ENCODE data around the gene SRF. TPM values are rescaled to one million over a fixed set of nuclear protein-coding genes. Genes with fewer than 3 reads are reported as not detected.

SRF gene
- polyA plus RNA-seq, 2 donors, result 17.1 to 23.7 TPM

- 87 to 90% methylated on average over 16 of the region's 16 CpGs for WGBS, 2 donors
- Histone ChIP-seq H3K4me3 (ENCODE audit: low read depth in 1 of 2, low read length in 2 of 2) (no peak overlapping the region), H3K27ac (ENCODE audit: low read depth in 2 of 2, low read length in 1 of 2) (no peak overlapping the region), H3K27me3 (ENCODE audit: control insufficient read depth in 1 of 2, insufficient read depth in 2 of 2, low read length in 2 of 2) (no peaks in the 10 kb centered on the region), H3K4me1 (ENCODE audit: control insufficient read depth in 2 of 2, insufficient read depth in 2 of 2, low read length in 1 of 2) (peaks cover 0 to 2% of the 10 kb centered on the region in 2 donors), H3K36me3 (ENCODE audit: control insufficient read depth in 2 of 2, insufficient read depth in 2 of 2, low read length in 1 of 2) (peaks cover 7 to 47% of the 10 kb centered on the region in 2 donors), H3K9me3 (ENCODE audit: control insufficient read depth in 2 of 2, insufficient read depth in 1 of 2, low read depth in 1 of 2, low read length in 1 of 2) (no peaks in the 10 kb centered on the region)
Measured at GRCh38 chr6:43220439-43220951, 49.4 kb downstream of the SRF start.

- no peak overlapping the region for H3K27ac ChIP-seq (ENCODE audit: low read depth in 2 of 2, low read length in 1 of 2)
- WGBS, 2 donors, result 68 to 77% methylated on average over 20 of the region's 20 CpGs
- peaks cover 7 to 39% of the 10 kb centered on the region in 2 donors for H3K36me3 ChIP-seq (ENCODE audit: control insufficient read depth in 2 of 2, insufficient read depth in 2 of 2, low read length in 1 of 2)
- H3K9me3 ChIP-seq (ENCODE audit: control insufficient read depth in 2 of 2, insufficient read depth in 1 of 2, low read depth in 1 of 2, low read length in 1 of 2), result no peaks in the 10 kb centered on the region
- no peak overlapping the region for H3K4me3 ChIP-seq (ENCODE audit: low read depth in 1 of 2, low read length in 2 of 2)
- peaks cover 0 to 2% of the 10 kb centered on the region in 2 donors for H3K4me1 ChIP-seq (ENCODE audit: control insufficient read depth in 2 of 2, insufficient read depth in 2 of 2, low read length in 1 of 2)
- no peaks in the 10 kb centered on the region for H3K27me3 ChIP-seq (ENCODE audit: control insufficient read depth in 1 of 2, insufficient read depth in 2 of 2, low read length in 2 of 2)
Measured at GRCh38 chr6:43221046-43221972, 50.2 kb downstream of the SRF start.

DNA sequence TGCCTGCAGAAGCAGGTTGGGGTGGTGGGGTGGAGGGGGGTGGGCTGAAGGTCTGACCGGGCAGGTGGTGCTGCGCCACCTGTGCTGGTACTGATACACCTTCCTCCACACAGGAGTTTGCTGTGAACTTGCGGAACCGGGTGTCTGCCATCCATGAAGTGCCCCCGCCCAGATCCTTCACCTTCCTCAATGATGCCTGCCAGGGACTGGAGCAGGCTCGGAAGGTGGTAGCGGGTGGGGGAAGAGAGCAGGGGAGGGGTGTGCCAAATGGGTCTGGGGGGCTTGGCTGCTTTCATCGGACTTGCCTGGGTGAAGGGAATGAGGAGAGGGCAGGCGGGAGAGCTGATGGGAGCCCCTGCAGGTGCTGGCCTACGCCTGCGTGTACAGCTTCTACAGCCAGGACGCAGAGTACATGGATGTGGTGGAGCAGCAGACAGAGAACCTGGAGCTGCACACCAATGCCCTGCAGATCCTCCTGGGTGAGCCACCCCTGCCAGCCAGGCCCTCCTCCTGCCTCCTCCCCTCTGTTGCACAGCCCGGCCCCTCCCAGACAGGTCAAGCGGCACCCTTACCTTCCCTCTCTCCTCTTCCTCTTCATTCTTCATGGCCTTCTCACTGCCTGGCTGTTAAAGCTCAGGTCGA is 51.5 kb downstream of the SRF start:
- Histone ChIP-seq H3K4me3 (ENCODE audit: low read depth in 1 of 2, low read length in 2 of 2) (no peak overlapping the region), H3K4me1 (ENCODE audit: control insufficient read depth in 2 of 2, insufficient read depth in 2 of 2, low read length in 1 of 2) (peaks cover 0 to 2% of the 10 kb centered on the region in 2 donors), H3K27me3 (ENCODE audit: control insufficient read depth in 1 of 2, insufficient read depth in 2 of 2, low read length in 2 of 2) (no peaks in the 10 kb centered on the region), H3K36me3 (ENCODE audit: control insufficient read depth in 2 of 2, insufficient read depth in 2 of 2, low read length in 1 of 2) (peaks cover 7 to 34% of the 10 kb centered on the region in 2 donors), H3K9me3 (ENCODE audit: control insufficient read depth in 2 of 2, insufficient read depth in 1 of 2, low read depth in 1 of 2, low read length in 1 of 2) (no peaks in the 10 kb centered on the region), H3K27ac (ENCODE audit: low read depth in 2 of 2, low read length in 1 of 2) (no peak overlapping the region)
- 78 to 84% methylated on average over 15 of the region's 15 CpGs for WGBS, 2 donors

GRCh38 chr6:43223175-43223574 is 52.1 kb downstream of the SRF start:
- H3K27me3 ChIP-seq (ENCODE audit: control insufficient read depth in 1 of 2, insufficient read depth in 2 of 2, low read length in 2 of 2), result no peaks in the 10 kb centered on the region
- 85 to 90% methylated on average over 14 of the region's 14 CpGs for WGBS, 2 donors
- H3K4me1 ChIP-seq (ENCODE audit: control insufficient read depth in 2 of 2, insufficient read depth in 2 of 2, low read length in 1 of 2), result peaks cover 0 to 2% of the 10 kb centered on the region in 2 donors
- H3K4me3 ChIP-seq (ENCODE audit: low read depth in 1 of 2, low read length in 2 of 2), result no peak overlapping the region
- H3K27ac ChIP-seq (ENCODE audit: low read depth in 2 of 2, low read length in 1 of 2), result no peak overlapping the region
- H3K9me3 ChIP-seq (ENCODE audit: control insufficient read depth in 2 of 2, insufficient read depth in 1 of 2, low read depth in 1 of 2, low read length in 1 of 2), result no peaks in the 10 kb centered on the region
- H3K36me3 ChIP-seq (ENCODE audit: control insufficient read depth in 2 of 2, insufficient read depth in 2 of 2, low read length in 1 of 2), result peaks cover 7 to 34% of the 10 kb centered on the region in 2 donors

DNA sequence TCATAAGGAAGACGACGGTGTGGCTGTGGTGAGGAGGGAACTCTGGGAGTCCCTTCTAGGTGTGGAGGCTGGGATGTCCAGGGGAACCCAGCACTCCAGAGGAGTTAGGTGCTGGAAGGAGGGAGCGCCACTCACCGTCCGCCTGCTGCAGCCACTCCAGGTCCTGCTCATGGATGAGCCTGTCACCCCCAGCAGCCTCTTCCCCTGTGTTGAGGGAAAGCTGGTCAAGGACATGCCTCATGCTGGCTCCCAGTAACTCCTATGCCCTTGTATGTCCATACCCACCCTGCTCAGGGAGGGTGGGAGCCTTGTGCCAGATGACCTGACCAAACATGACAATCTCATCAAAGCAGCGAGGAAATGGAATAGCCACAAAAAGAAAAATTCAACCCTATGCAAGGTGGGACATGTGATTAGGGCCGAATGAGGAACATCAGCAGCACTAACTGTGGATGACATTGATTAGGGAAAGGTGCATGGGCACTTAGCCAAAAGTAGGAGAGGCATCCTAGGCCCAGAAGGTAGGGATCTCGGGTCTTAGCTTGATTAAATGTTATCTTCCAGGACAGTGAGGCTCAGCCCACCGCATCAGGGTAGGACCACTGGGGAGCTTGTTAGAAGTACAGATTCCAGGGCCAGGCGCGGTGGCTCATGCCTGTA is 55.3 kb downstream of the SRF start:
- H3K27me3 ChIP-seq (ENCODE audit: control insufficient read depth in 1 of 2, insufficient read depth in 2 of 2, low read length in 2 of 2), result no peaks in the 10 kb centered on the region
- H3K4me1 ChIP-seq (ENCODE audit: control insufficient read depth in 2 of 2, insufficient read depth in 2 of 2, low read length in 1 of 2), result peaks cover 2 to 7% of the 10 kb centered on the region in 2 donors
- WGBS, 2 donors, result 90 to 92% methylated on average over 11 of the region's 11 CpGs
- no peaks in the 10 kb centered on the region for H3K9me3 ChIP-seq (ENCODE audit: control insufficient read depth in 2 of 2, insufficient read depth in 1 of 2, low read depth in 1 of 2, low read length in 1 of 2)
- no peak overlapping the region for H3K4me3 ChIP-seq (ENCODE audit: low read depth in 1 of 2, low read length in 2 of 2)
- peaks cover 7 to 16% of the 10 kb centered on the region in 2 donors for H3K36me3 ChIP-seq (ENCODE audit: control insufficient read depth in 2 of 2, insufficient read depth in 2 of 2, low read length in 1 of 2)
- H3K27ac ChIP-seq (ENCODE audit: low read depth in 2 of 2, low read length in 1 of 2), result no peak overlapping the region

DNA sequence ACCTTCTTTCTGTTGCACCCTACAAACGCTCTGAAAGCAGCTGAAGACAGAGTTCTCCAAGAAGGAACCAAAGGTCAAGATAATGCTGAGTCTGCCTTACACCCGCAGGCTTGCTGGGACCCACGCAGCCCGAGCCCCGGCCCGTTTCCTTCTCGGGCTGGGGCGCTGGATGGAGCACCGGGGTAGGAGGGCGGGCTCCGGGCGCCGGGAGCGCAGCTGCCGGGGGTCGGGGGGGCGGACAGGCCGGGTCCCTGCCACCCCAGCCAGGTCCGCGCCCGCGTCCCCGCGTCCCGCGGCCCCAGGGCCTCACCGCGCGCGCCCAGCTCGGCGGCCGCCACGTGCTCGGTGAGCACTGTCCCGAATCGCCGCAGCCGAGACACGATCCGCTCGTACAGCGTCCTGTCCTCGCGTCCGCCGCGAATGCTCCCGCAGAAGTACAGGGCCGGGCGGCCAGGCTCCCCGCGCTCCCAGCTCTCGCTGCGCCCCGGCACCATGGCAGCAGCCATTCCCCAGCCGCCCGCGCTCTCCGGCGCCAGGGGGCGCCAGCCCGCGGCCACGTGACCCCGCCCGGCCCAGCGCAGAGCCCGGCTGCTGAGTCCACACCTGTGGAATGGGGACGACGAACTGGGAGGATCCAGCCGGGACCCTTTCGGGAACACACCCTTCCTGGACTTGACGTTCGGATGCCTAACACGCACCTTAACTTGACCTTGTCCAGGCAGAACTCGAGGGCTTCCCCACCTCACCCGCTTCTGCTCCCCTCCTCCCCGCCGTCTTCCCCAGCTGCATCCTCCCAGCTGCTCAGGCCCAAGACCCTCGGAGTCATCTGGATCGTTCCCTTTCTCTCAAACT is 58.1 kb downstream of the SRF start, which contains the start of gene DNPH1:
Gene DNPH1, minus strand, starts transcription at position 531 of the 852 bp plus-strand sequence. Its CDS starts 25 bp downstream, at position 506.
- Histone ChIP-seq H3K27me3 (ENCODE audit: control insufficient read depth in 1 of 2, insufficient read depth in 2 of 2, low read length in 2 of 2) (no peaks in the 10 kb centered on the region), H3K9me3 (ENCODE audit: control insufficient read depth in 2 of 2, insufficient read depth in 1 of 2, low read depth in 1 of 2, low read length in 1 of 2) (no peaks in the 10 kb centered on the region), H3K4me3 (ENCODE audit: low read depth in 1 of 2, low read length in 2 of 2) (peak within 1 kb of the TSS; percentile 74 to 83), H3K27ac (ENCODE audit: low read depth in 2 of 2, low read length in 1 of 2) (peak within 1 kb of the TSS; percentile 41 to 58), H3K4me1 (ENCODE audit: control insufficient read depth in 2 of 2, insufficient read depth in 2 of 2, low read length in 1 of 2) (peaks cover 3 to 5% of the 10 kb centered on the region in 2 donors), H3K36me3 (ENCODE audit: control insufficient read depth in 2 of 2, insufficient read depth in 2 of 2, low read length in 1 of 2) (no peaks in the 10 kb centered on the region)
- 3 to 4% methylated on average over 56 to 82 of the region's 82 CpGs for WGBS, 2 donors

GRCh38 chr6:43229803-43230620 is 58.9 kb downstream of the SRF start:
- Histone ChIP-seq H3K27me3 (ENCODE audit: control insufficient read depth in 1 of 2, insufficient read depth in 2 of 2, low read length in 2 of 2) (no peaks in the 10 kb centered on the region), H3K36me3 (ENCODE audit: control insufficient read depth in 2 of 2, insufficient read depth in 2 of 2, low read length in 1 of 2) (no peaks in the 10 kb centered on the region), H3K9me3 (ENCODE audit: control insufficient read depth in 2 of 2, insufficient read depth in 1 of 2, low read depth in 1 of 2, low read length in 1 of 2) (no peaks in the 10 kb centered on the region), H3K4me3 (ENCODE audit: low read depth in 1 of 2, low read length in 2 of 2) (no peak overlapping the region), H3K27ac (ENCODE audit: low read depth in 2 of 2, low read length in 1 of 2) (no peak overlapping the region), H3K4me1 (ENCODE audit: control insufficient read depth in 2 of 2, insufficient read depth in 2 of 2, low read length in 1 of 2) (peaks cover 3 to 5% of the 10 kb centered on the region in 2 donors)
- 76 to 79% methylated on average over 17 of the region's 17 CpGs for WGBS, 2 donors

GRCh38 chr6:43231053-43231452 is 60.0 kb downstream of the SRF start:
- 90 to 93% methylated on average over 4 of the region's 4 CpGs for WGBS, 2 donors
- H3K36me3 ChIP-seq (ENCODE audit: control insufficient read depth in 2 of 2, insufficient read depth in 2 of 2, low read length in 1 of 2), result no peaks in the 10 kb centered on the region
- peaks cover 3 to 5% of the 10 kb centered on the region in 2 donors for H3K4me1 ChIP-seq (ENCODE audit: control insufficient read depth in 2 of 2, insufficient read depth in 2 of 2, low read length in 1 of 2)
- no peaks in the 10 kb centered on the region for H3K9me3 ChIP-seq (ENCODE audit: control insufficient read depth in 2 of 2, insufficient read depth in 1 of 2, low read depth in 1 of 2, low read length in 1 of 2)
- no peak overlapping the region for H3K4me3 ChIP-seq (ENCODE audit: low read depth in 1 of 2, low read length in 2 of 2)
- no peak overlapping the region for H3K27ac ChIP-seq (ENCODE audit: low read depth in 2 of 2, low read length in 1 of 2)
- H3K27me3 ChIP-seq (ENCODE audit: control insufficient read depth in 1 of 2, insufficient read depth in 2 of 2, low read length in 2 of 2), result no peaks in the 10 kb centered on the region

Measured in esophagus (tissue), 2 donors.